Rectal smooth muscle tissue (tissue), 1 donor: Measurements from ENCODE around the gene MPZL3.

Source experiments
- H3K27ac ChIP-seq: one replicate; pipeline ENCODE4 v1.7.0; 2013; ENCODE audit warnings: low read depth, low read length, inconsistent platforms
- H3K27me3 ChIP-seq: one replicate; pipeline ENCODE4 v1.7.0; 2013; ENCODE audit warnings: low read length; ENCODE audit not compliant: control insufficient read depth, insufficient read depth
- H3K36me3 ChIP-seq: one replicate; pipeline ENCODE4 v1.7.0; 2013; ENCODE audit warnings: low read length; ENCODE audit not compliant: control insufficient read depth, insufficient read depth
- H3K4me1 ChIP-seq: one replicate; pipeline ENCODE4 v1.7.0; 2013; ENCODE audit warnings: low read length; ENCODE audit not compliant: control insufficient read depth, insufficient read depth
- H3K4me3 ChIP-seq: one replicate; pipeline ENCODE4 v1.7.0; 2013; ENCODE audit warnings: low read length
- H3K9ac ChIP-seq: one replicate; pipeline ENCODE4 v1.7.0; 2013; ENCODE audit warnings: low read length

Gene MPZL3

GRCh38 chr11:118260353-118260752 lies 8.2 kb upstream of the MPZL3 start:
- no peak overlapping the region for H3K9ac ChIP-seq
- H3K4me3 ChIP-seq, result no peak overlapping the region
- no peaks in the 10 kb centered on the region for H3K36me3 ChIP-seq
- no peak overlapping the region for H3K27ac ChIP-seq
- no peaks in the 10 kb centered on the region for H3K4me1 ChIP-seq
- H3K27me3 ChIP-seq, result no peaks in the 10 kb centered on the region

- H3K36me3 ChIP-seq, result no peaks in the 10 kb centered on the region
- H3K9ac ChIP-seq, result no peak overlapping the region
- H3K4me1 ChIP-seq, result no peaks in the 10 kb centered on the region
- no peak overlapping the region for H3K27ac ChIP-seq
- H3K27me3 ChIP-seq, result no peaks in the 10 kb centered on the region
- no peak overlapping the region for H3K4me3 ChIP-seq
These were observed 7.0 kb upstream of the MPZL3 start for GRCh38 chr11:118259138-118259537.

GRCh38 chr11:118258410-118258809 lies 6.2 kb upstream of the MPZL3 start:
- H3K36me3 ChIP-seq, result no peaks in the 10 kb centered on the region
- no peak overlapping the region for H3K4me3 ChIP-seq
- no peaks in the 10 kb centered on the region for H3K4me1 ChIP-seq
- no peaks in the 10 kb centered on the region for H3K27me3 ChIP-seq
- H3K27ac ChIP-seq, result no peak overlapping the region
- no peak overlapping the region for H3K9ac ChIP-seq

GRCh38 chr11:118252688-118253087 lies 523 bp upstream of the MPZL3 start:
- H3K27me3 ChIP-seq, result no peaks in the 10 kb centered on the region
- no peaks in the 10 kb centered on the region for H3K4me1 ChIP-seq
- no peaks in the 10 kb centered on the region for H3K36me3 ChIP-seq
- H3K27ac ChIP-seq, result no peak overlapping the region
- H3K9ac ChIP-seq, result no peak overlapping the region
- H3K4me3 ChIP-seq, result peak overlapping the region; percentile 78

GRCh38 chr11:118247041-118247440 lies 5.1 kb downstream of the MPZL3 start:
- no peaks in the 10 kb centered on the region for H3K4me1 ChIP-seq
- H3K27ac ChIP-seq, result no peak overlapping the region

GRCh38 chr11:118245936-118246562 lies 6.1 kb downstream of the MPZL3 start:
- no peaks in the 10 kb centered on the region for H3K36me3 ChIP-seq
- H3K27me3 ChIP-seq, result no peaks in the 10 kb centered on the region
- no peak overlapping the region for H3K4me3 ChIP-seq
- H3K9ac ChIP-seq, result no peak overlapping the region
- no peaks in the 10 kb centered on the region for H3K4me1 ChIP-seq
- no peak overlapping the region for H3K27ac ChIP-seq

More at GRCh38 chr11:118247041-118247440, 5.1 kb downstream of the MPZL3 start:
- Histone ChIP-seq H3K36me3 (no peaks in the 10 kb centered on the region), H3K27me3 (no peaks in the 10 kb centered on the region), H3K9ac (no peak overlapping the region), H3K4me3 (no peak overlapping the region)

- Histone ChIP-seq H3K27me3 (no peaks in the 10 kb centered on the region), H3K27ac (no peak overlapping the region), H3K4me1 (no peaks in the 10 kb centered on the region), H3K9ac (no peak overlapping the region), H3K4me3 (no peak overlapping the region), H3K36me3 (no peaks in the 10 kb centered on the region)
These were observed 8.0 kb downstream of the MPZL3 start for GRCh38 chr11:118243993-118244762.

- H3K27me3 ChIP-seq, result no peaks in the 10 kb centered on the region
- no peak overlapping the region for H3K9ac ChIP-seq
- H3K27ac ChIP-seq, result no peak overlapping the region
- H3K4me1 ChIP-seq, result no peaks in the 10 kb centered on the region
- no peak overlapping the region for H3K4me3 ChIP-seq
- H3K36me3 ChIP-seq, result no peaks in the 10 kb centered on the region
These were observed 9.0 kb downstream of the MPZL3 start for GRCh38 chr11:118243161-118243560.

GRCh38 chr11:118241764-118242098 lies 10.4 kb downstream of the MPZL3 start:
- Histone ChIP-seq H3K4me3 (no peak overlapping the region), H3K27me3 (no peaks in the 10 kb centered on the region), H3K9ac (no peak overlapping the region), H3K36me3 (no peaks in the 10 kb centered on the region), H3K27ac (no peak overlapping the region), H3K4me1 (no peaks in the 10 kb centered on the region)

GRCh38 chr11:118240999-118241763 lies 11.0 kb downstream of the MPZL3 start:
- Histone ChIP-seq H3K27ac (no peak overlapping the region), H3K36me3 (no peaks in the 10 kb centered on the region), H3K27me3 (no peaks in the 10 kb centered on the region), H3K4me3 (no peak overlapping the region), H3K9ac (no peak overlapping the region), H3K4me1 (no peaks in the 10 kb centered on the region)

- Histone ChIP-seq H3K4me1 (no peaks in the 10 kb centered on the region), H3K36me3 (no peaks in the 10 kb centered on the region), H3K27me3 (no peaks in the 10 kb centered on the region), H3K4me3 (no peak overlapping the region), H3K27ac (no peak overlapping the region), H3K9ac (no peak overlapping the region)
These were observed 12.5 kb downstream of the MPZL3 start for GRCh38 chr11:118239509-118240205.

- H3K4me1 ChIP-seq, result no peaks in the 10 kb centered on the region
- no peaks in the 10 kb centered on the region for H3K27me3 ChIP-seq
- H3K9ac ChIP-seq, result no peak overlapping the region
- no peak overlapping the region for H3K27ac ChIP-seq
- H3K36me3 ChIP-seq, result no peaks in the 10 kb centered on the region
- no peak overlapping the region for H3K4me3 ChIP-seq
These were observed 13.2 kb downstream of the MPZL3 start for GRCh38 chr11:118238929-118239328.
